Prostate gland (tissue), 2 donors: ENCODE results near the gene CELF1. TPM values are rescaled to one million over a fixed set of nuclear protein-coding genes. Genes with fewer than 3 reads are reported as not detected.
"Not testable (repeated sequence)": the region's sequence is repeated elsewhere in the genome, so short reads cannot be mapped to it uniquely, and the experiment has no call there.

Source experiments
- DNase-seq: peaks from one replicate; pipeline ENCODE4 v3.0.0-alpha.2; 2019; ENCODE audit warnings: low spot score
- H3K27ac ChIP-seq, 2 donors: fragments of 200-600 bp; sonication (generic); 2 replicates each; pipeline ENCODE4 v1.5.1; 2017 to 2019
- H3K27me3 ChIP-seq: fragments of 200-600 bp; sonication (generic); replicated peaks from 2 replicates; pipeline ENCODE4 v1.5.1; 2019; ENCODE audit not compliant: insufficient read depth
- H3K36me3 ChIP-seq, 2 donors: fragments of 200-600 bp; sonication (generic); 1 replicate in 1 of 2; 2 replicates in 1 of 2; pipeline versions ENCODE4 v1.5.1 to v1.8.1; 2017 to 2019
- H3K4me1 ChIP-seq: fragments of 200-600 bp; sonication (generic); replicated peaks from 2 replicates; pipeline ENCODE4 v1.5.1; 2019
- H3K4me3 ChIP-seq, 2 donors: fragments of 200-600 bp; sonication (generic); 2 replicates each; pipeline ENCODE4 v1.5.1; 2017 to 2019
- H3K9me3 ChIP-seq: fragments of 200-600 bp; sonication (generic); 2 replicates; pipeline ENCODE4 v1.5.1; 2017
- POLR2A ChIP-seq: fragments of 450-650 bp; IDR thresholded peaks from one replicate; pipeline ENCODE4 v1.6.1; 2016; ENCODE audit warnings: antibody characterized with exemption, mild to moderate bottlenecking
- POLR2AphosphoS5 ChIP-seq: sonication (generic); formaldehyde crosslinking; IDR thresholded peaks from one replicate; pipeline ENCODE4 v1.6.1; 2017; ENCODE audit warnings: antibody characterized with exemption
- WGBS: methylation state at CpG from one replicate; pipeline ENCODE4 v1.1.5; 2018; 5-methylcytosine and 5-hydroxymethylcytosine counted together
- intact Hi-C: fragments of 100-400 bp; cut with DNase I; formaldehyde crosslinking; loops from one replicate; pipeline ENCODE4 v1.14.2; 2022
- total RNA-seq, 2 donors: library from RNA; depleted of rRNA; stranded (reverse); fragments of >200 nt; gene quantifications; one replicate each; pipeline ENCODE4 v1.1.0, GENCODE V29; 2016
- TF ChIP-seq, protein P1 (sequence below), 4 experiments: fragments of 200-600 bp in 2 of 4; fragments of 450-650 bp in 2 of 4; sonication (generic) in 2 of 4; IDR thresholded peaks; 1 replicate in 3 of 4; 2 replicates in 1 of 4; pipeline ENCODE4 v1.5.1; 2016 to 2019; ENCODE audit warnings: antibody characterized with exemption in 4 of 4, mild to moderate bottlenecking in 2 of 4, moderate library complexity in 2 of 4

CELF1 gene
- total RNA-seq, 2 donors from 2014 or later: 68.9 to 134 TPM

GRCh38 chr11:47558695-47559094 lies 5.8 kb upstream of the CELF1 start:
- intact Hi-C loops: loop anchor here (10.0 kb wide), 1 partner anchor 154 kb away; the partner anchor contains the start of gene SLC39A13
- TF ChIP-seq POLR2AphosphoS5 (no peak), POLR2A (no peak)
- TF ChIP-seq, protein P1, sequence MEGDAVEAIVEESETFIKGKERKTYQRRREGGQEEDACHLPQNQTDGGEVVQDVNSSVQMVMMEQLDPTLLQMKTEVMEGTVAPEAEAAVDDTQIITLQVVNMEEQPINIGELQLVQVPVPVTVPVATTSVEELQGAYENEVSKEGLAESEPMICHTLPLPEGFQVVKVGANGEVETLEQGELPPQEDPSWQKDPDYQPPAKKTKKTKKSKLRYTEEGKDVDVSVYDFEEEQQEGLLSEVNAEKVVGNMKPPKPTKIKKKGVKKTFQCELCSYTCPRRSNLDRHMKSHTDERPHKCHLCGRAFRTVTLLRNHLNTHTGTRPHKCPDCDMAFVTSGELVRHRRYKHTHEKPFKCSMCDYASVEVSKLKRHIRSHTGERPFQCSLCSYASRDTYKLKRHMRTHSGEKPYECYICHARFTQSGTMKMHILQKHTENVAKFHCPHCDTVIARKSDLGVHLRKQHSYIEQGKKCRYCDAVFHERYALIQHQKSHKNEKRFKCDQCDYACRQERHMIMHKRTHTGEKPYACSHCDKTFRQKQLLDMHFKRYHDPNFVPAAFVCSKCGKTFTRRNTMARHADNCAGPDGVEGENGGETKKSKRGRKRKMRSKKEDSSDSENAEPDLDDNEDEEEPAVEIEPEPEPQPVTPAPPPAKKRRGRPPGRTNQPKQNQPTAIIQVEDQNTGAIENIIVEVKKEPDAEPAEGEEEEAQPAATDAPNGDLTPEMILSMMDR (IDR thresholded peaks at IDR 0.05): no peak
- DNase-seq: no peak
- Histone ChIP-seq H3K27ac (no peak overlapping the region), H3K27me3 (no peaks in the 10 kb centered on the region), H3K4me3 (no peak overlapping the region), H3K4me1 (no peaks in the 10 kb centered on the region), H3K9me3 (no peaks in the 10 kb centered on the region), H3K36me3 (no peaks in the 10 kb centered on the region)
- WGBS: 100% methylated on average over 1 of the region's 1 CpG

GRCh38 chr11:47557004-47557403 lies 4.1 kb upstream of the CELF1 start:
- 89% methylated on average over 12 of the region's 12 CpGs for WGBS
- not testable (repeated sequence) for H3K9me3 ChIP-seq, H3K4me1 ChIP-seq, DNase-seq, H3K27ac ChIP-seq, H3K36me3 ChIP-seq, H3K27me3 ChIP-seq, H3K4me3 ChIP-seq
- intact Hi-C loops: loop anchor here (10.0 kb wide), 1 partner anchor 152 kb away; the partner anchor contains the start of gene SLC39A13

GRCh38 chr11:47553406-47553743 lies 443 bp upstream of the CELF1 start:
- H3K27me3 ChIP-seq: no peaks in the 10 kb centered on the region
- peak overlapping the region; percentile 74 to 98 for H3K4me3 ChIP-seq
- H3K27ac ChIP-seq: peak overlapping the region; percentile 84 to 93
- 9% methylated on average over 9 of the region's 9 CpGs for WGBS
- DNase-seq: no peak
- no peaks in the 10 kb centered on the region for H3K36me3 ChIP-seq
- TF ChIP-seq, protein P1 (IDR thresholded peaks at IDR 0.05): no peak
- TF ChIP-seq POLR2AphosphoS5: no peak
- H3K9me3 ChIP-seq: no peaks in the 10 kb centered on the region
- intact Hi-C loops: loop anchor here (5.0 to 10.0 kb wide), 2 partner anchors 86 to 149 kb away; partner anchors contain the start of gene SLC39A13
- no peaks in the 10 kb centered on the region for H3K4me1 ChIP-seq

GRCh38 chr11:47552056-47552565 lies 821 bp downstream of the CELF1 start:
- Histone ChIP-seq H3K27me3 (no peaks in the 10 kb centered on the region), H3K4me3 (peak overlapping the region; percentile 74 to 98), H3K4me1 (no peaks in the 10 kb centered on the region), H3K36me3 (no peaks in the 10 kb centered on the region), H3K9me3 (no peaks in the 10 kb centered on the region), H3K27ac (peak overlapping the region; percentile 84 to 93)
- DNase-seq: no peak
- TF ChIP-seq, protein P1 (IDR thresholded peaks at IDR 0.05): no peak
- TF ChIP-seq POLR2AphosphoS5: no peak
- TF ChIP-seq POLR2A: no peak
- WGBS: 1% methylated on average over 22 of the region's 22 CpGs
- intact Hi-C loops: loop anchor here (5.0 to 10.0 kb wide), 2 partner anchors 85 to 147 kb away; partner anchors contain the start of gene SLC39A13

DNA sequence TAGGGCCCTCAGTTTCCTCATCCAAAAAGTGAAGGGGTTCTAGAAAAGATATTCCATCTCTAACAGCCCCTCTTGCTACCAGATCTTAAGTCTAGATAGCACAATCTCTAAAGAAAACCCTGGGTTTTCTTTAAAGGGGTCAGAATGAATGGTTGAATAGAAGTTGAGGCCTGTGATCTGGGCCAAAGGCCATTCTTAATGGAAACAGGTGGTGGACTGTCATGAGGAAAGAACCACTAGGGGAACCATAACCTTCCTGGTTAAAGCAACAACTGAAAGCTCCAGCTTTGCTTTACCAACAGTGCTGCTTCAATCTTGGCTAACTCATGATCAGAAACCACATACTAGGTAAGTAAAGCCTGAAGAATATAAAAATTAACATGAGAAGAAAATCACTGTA lies 1.8 kb downstream of the CELF1 start:
- H3K4me3 ChIP-seq: no peak overlapping the region
- no peak for TF ChIP-seq POLR2A
- TF ChIP-seq, protein P1 (IDR thresholded peaks at IDR 0.05): peak in 1 of 4 experiments; percentile 28

More for the DNA sequence above, 1.8 kb downstream of the CELF1 start:
- Histone ChIP-seq H3K27me3 (no peaks in the 10 kb centered on the region), H3K4me1 (no peaks in the 10 kb centered on the region), H3K36me3 (no peaks in the 10 kb centered on the region), H3K9me3 (no peaks in the 10 kb centered on the region), H3K27ac (no peak overlapping the region)
- intact Hi-C loops: loop anchor here (5.0 to 10.0 kb wide), 2 partner anchors 84 to 146 kb away; partner anchors contain the start of gene SLC39A13
- no peak for DNase-seq
